Natural killer cell (primary cell): ENCODE results near the gene ZNF236. TPM values are rescaled to one million over a fixed set of nuclear protein-coding genes. Genes with fewer than 3 reads are reported as not detected.

Experiments
- ATAC-seq, 3 donors: fragments of 150-1000 bp in 2 of 3; fragments of 200-7000 bp in 1 of 3; cut with Tn5 transposase; 1 replicate in 1 of 3; 2 replicates in 2 of 3; pipeline ENCODE4 v1.10.0; 2021; ENCODE audit warnings: mild to moderate bottlenecking in 2 of 3, moderate library complexity in 2 of 3
- DNase-seq, 2 donors: peaks; one replicate each; pipeline versions ENCODE4 v3.0.0 to v3.0.0-alpha.2; 2013 to 2021; ENCODE audit warnings: mixed read lengths in 1 of 2
- H3K27ac ChIP-seq: one replicate; pipeline ENCODE4 v1.5.1; 2013; ENCODE audit warnings: mild to moderate bottlenecking, low read length
- H3K27me3 ChIP-seq: one replicate; pipeline ENCODE4 v1.6.1; 2013; ENCODE audit warnings: low read length; ENCODE audit not compliant: control insufficient read depth, insufficient read depth
- H3K36me3 ChIP-seq: one replicate; pipeline ENCODE4 v1.6.1; 2013; ENCODE audit warnings: low read length; ENCODE audit not compliant: control insufficient read depth, insufficient read depth
- H3K4me1 ChIP-seq: one replicate; pipeline ENCODE4 v1.6.1; 2013; ENCODE audit warnings: low read length; ENCODE audit not compliant: control insufficient read depth, insufficient read depth
- H3K4me3 ChIP-seq: one replicate; pipeline ENCODE4 v1.5.1; 2013; ENCODE audit warnings: low read length
- H3K9me3 ChIP-seq: one replicate; pipeline ENCODE4 v1.6.1; 2013; ENCODE audit warnings: low read length; ENCODE audit not compliant: control insufficient read depth, insufficient read depth
- H3K27ac Mint-ChIP-seq, 2 donors: one replicate each; pipeline ENCODE4 v1.8.0; 2022; ENCODE audit warnings: mild to moderate bottlenecking in 2 of 2, mixed read lengths in 2 of 2, moderate library complexity in 1 of 2
- H3K27me3 Mint-ChIP-seq, 2 donors: one replicate each; pipeline ENCODE4 v1.8.0; 2022; ENCODE audit warnings: low read depth in 2 of 2, mixed read lengths in 2 of 2
- H3K36me3 Mint-ChIP-seq: one replicate; pipeline ENCODE4 v1.8.0; 2022; ENCODE audit warnings: mixed read lengths
- H3K4me1 Mint-ChIP-seq, 2 donors: one replicate each; pipeline ENCODE4 v1.8.0; 2022; ENCODE audit warnings: mixed read lengths in 2 of 2
- H3K4me3 Mint-ChIP-seq: one replicate; pipeline ENCODE4 v1.8.0; 2022; ENCODE audit warnings: mild to moderate bottlenecking, moderate library complexity, mixed read lengths
- H3K9me3 Mint-ChIP-seq, 2 donors: one replicate each; pipeline ENCODE4 v1.8.0; 2022; ENCODE audit warnings: mixed read lengths in 2 of 2
- WGBS: methylation state at CpG from one replicate; pipeline ENCODE4 v1.1.7; 2013; ENCODE audit warnings: missing lambda C conversion rate; ENCODE audit not compliant: insufficient coverage; 5-methylcytosine and 5-hydroxymethylcytosine counted together
- intact Hi-C: fragments of 100-400 bp; cut with micrococcal nuclease; formaldehyde crosslinking; loops from one replicate; pipeline ENCODE4 v1.14.2; 2022
- total RNA-seq, 4 donors: library from RNA; stranded (reverse); fragments of 120-200 nt in 1 of 4; gene quantifications; one replicate each; pipeline versions ENCODE4 v1.2.3 to v1.2.4, GENCODE V29; 2013 to 2022
- TF ChIP-seq, protein P1 (sequence below): fragments of 200-600 bp; IDR thresholded peaks from one replicate; pipeline ENCODE4 v1.8.0; 2022; ENCODE audit warnings: antibody characterized with exemption

ZNF236 gene
- total RNA-seq, 3 donors from 2014 or later (not counting 1 experiment from before 2014, with no cell fraction given) = 35.1 to 42.2 (median 39.7) TPM

DNA sequence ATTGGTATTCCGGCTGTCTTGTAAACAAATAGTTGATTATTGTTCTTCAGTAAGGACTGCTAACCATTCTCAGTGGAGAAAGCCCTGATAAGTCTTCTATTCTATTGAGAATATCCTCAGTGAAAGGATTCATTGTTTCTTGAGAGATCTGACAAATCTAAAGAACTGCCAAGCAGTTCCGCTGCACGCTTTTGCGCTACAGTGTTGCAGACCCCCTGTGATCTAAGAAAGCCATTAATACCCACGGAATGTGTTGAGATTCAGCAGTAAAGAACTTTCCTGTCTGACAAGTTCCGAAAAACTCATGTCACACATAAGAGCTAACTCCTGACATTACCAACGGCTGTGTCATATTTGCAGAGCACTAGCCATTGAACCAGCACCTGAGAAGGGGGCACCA, 63.8 kb downstream of the ZNF236 start:
- Mint-ChIP-seq H3K27ac (no peak overlapping the region), H3K4me3 (no peak overlapping the region), H3K9me3 (no peaks in the 10 kb centered on the region), H3K36me3 (peaks cover 27% of the 10 kb centered on the region), H3K4me1 (peaks cover 5 to 8% of the 10 kb centered on the region in 2 donors), H3K27me3 (no peaks in the 10 kb centered on the region)
- Histone ChIP-seq H3K27ac (no peak overlapping the region), H3K36me3 (peaks cover 51% of the 10 kb centered on the region), H3K9me3 (no peaks in the 10 kb centered on the region), H3K4me1 (no peaks in the 10 kb centered on the region), H3K4me3 (no peak overlapping the region), H3K27me3 (no peaks in the 10 kb centered on the region)
- TF ChIP-seq, protein P1, sequence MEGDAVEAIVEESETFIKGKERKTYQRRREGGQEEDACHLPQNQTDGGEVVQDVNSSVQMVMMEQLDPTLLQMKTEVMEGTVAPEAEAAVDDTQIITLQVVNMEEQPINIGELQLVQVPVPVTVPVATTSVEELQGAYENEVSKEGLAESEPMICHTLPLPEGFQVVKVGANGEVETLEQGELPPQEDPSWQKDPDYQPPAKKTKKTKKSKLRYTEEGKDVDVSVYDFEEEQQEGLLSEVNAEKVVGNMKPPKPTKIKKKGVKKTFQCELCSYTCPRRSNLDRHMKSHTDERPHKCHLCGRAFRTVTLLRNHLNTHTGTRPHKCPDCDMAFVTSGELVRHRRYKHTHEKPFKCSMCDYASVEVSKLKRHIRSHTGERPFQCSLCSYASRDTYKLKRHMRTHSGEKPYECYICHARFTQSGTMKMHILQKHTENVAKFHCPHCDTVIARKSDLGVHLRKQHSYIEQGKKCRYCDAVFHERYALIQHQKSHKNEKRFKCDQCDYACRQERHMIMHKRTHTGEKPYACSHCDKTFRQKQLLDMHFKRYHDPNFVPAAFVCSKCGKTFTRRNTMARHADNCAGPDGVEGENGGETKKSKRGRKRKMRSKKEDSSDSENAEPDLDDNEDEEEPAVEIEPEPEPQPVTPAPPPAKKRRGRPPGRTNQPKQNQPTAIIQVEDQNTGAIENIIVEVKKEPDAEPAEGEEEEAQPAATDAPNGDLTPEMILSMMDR = no peak
- intact Hi-C loops = no loop called here
- 84% methylated on average over 7 of the region's 7 CpGs for WGBS
- no peak for ATAC-seq
- DNase-seq = no peak

DNA sequence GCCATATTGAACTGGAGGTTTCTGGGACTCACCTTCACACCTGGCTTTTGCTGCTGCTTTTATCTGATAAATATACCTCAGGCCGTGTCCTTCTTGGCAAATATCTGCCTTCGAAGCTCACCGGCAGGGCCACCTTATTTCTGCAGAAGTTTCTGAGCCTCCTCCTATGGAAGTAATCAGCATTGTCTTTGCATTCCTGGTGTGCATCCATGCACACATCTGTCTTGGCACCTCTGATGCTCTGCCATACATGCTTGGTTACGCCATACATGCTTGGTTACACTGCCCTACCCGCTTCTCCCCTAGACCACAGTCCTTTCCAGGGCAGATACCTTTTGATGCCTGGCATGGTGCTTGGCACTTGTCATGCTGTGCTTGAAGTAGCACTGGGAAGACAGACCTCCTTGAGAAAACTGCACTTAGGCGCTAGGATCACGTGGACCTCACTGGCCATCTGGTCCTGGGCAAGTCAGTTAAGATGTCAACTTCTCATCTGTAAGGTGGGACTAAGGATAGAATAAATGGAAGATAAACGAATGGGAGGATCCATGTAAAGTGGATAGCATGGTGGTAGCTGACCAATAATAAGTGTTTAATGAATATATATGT, 66.8 kb downstream of the ZNF236 start:
- Mint-ChIP-seq H3K4me1 (peaks cover 5 to 8% of the 10 kb centered on the region in 2 donors), H3K27ac (no peak overlapping the region), H3K27me3 (no peaks in the 10 kb centered on the region), H3K9me3 (no peaks in the 10 kb centered on the region), H3K4me3 (no peak overlapping the region), H3K36me3 (peaks cover 6% of the 10 kb centered on the region)
- ATAC-seq (no peak), DNase-seq (no peak)
- TF ChIP-seq, protein P1 = no peak
- Histone ChIP-seq H3K4me3 (no peak overlapping the region), H3K27me3 (no peaks in the 10 kb centered on the region), H3K27ac (no peak overlapping the region), H3K4me1 (no peaks in the 10 kb centered on the region), H3K9me3 (no peaks in the 10 kb centered on the region), H3K36me3 (peaks cover 29% of the 10 kb centered on the region)
- 99% methylated on average over 8 of the region's 8 CpGs for WGBS
- intact Hi-C loops = no loop called here

DNA sequence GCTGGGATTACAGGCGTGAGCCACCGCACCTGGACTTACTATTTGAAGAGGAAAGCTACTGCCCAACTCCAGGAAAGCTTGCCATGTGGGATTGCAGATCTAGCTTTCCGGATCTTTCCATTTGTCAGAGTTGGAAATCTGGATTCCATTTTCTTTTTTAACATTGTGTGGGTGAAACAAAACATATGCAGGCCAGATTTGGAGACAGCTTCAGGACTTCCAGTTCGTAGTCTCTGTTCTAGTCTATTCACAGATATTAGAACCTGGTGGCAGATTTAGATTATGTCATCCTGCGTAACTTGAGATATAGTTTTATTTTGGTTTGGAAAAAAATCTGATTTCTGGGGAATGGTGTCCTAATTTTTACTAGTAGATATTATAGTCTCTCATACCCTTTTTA, 70.5 kb downstream of the ZNF236 start:
- TF ChIP-seq, protein P1 = no peak
- intact Hi-C loops = no loop called here
- peaks cover 39% of the 10 kb centered on the region for H3K36me3 ChIP-seq
- Mint-ChIP-seq H3K36me3 (peaks cover 6% of the 10 kb centered on the region), H3K4me3 (no peak overlapping the region), H3K27ac (no peak overlapping the region), H3K4me1 (peaks cover 0 to 8% of the 10 kb centered on the region in 2 donors), H3K27me3 (no peaks in the 10 kb centered on the region), H3K9me3 (no peaks in the 10 kb centered on the region)
- H3K4me1 ChIP-seq = no peaks in the 10 kb centered on the region
- no peak for ATAC-seq
- 96% methylated on average over 4 of the region's 5 CpGs for WGBS
- H3K4me3 ChIP-seq = no peak overlapping the region
- H3K27me3 ChIP-seq = no peaks in the 10 kb centered on the region
- DNase-seq = no peak
- H3K27ac ChIP-seq = no peak overlapping the region
- H3K9me3 ChIP-seq = no peaks in the 10 kb centered on the region
